ENCODE results near the gene ADGRG3. TPM values are rescaled to one million over a fixed set of nuclear protein-coding genes. Genes with fewer than 3 reads are reported as not detected.

ADGRG3 gene
- total and polyA plus RNA-seq, 2 experiments from 2014 or later = not detected

GRCh38 chr16:57645169-57645568 lies 22.9 kb upstream of the ADGRG3 start:
- H3K4me1 ChIP-seq (ENCODE audit: insufficient read depth) = no peaks in the 10 kb centered on the region
- H3K9me3 Mint-ChIP-seq = no peaks in the 10 kb centered on the region
- H3K27ac Mint-ChIP-seq = no peak overlapping the region
- H3K4me2 ChIP-seq = no peak overlapping the region
- H3F3A ChIP-seq (replicated peaks; ENCODE audit: low read depth) = no peaks in the 10 kb centered on the region
- no peaks in the 10 kb centered on the region for H3K4me1 Mint-ChIP-seq
- no peaks in the 10 kb centered on the region for H3K36me3 Mint-ChIP-seq (ENCODE audit: low read depth)
- no peaks in the 10 kb centered on the region for H3K9me2 ChIP-seq (ENCODE audit: insufficient read depth)
- no peaks in the 10 kb centered on the region; the same call in 1 of the 2 replicates for H4K20me1 ChIP-seq (replicated peaks; ENCODE audit: insufficient read depth)
- peaks cover 10% of the 10 kb centered on the region for H3K27me3 Mint-ChIP-seq (ENCODE audit: insufficient read depth, low read depth, poor library complexity)
- DNase-seq (ENCODE audit: low spot score) (no peak), ATAC-seq (no peak)
- H3K4me3 Mint-ChIP-seq = no peak overlapping the region
- no peaks in the 10 kb centered on the region for H3K27me3 ChIP-seq (ENCODE audit: insufficient read depth)
- H3K36me3 ChIP-seq (ENCODE audit: insufficient read depth) = no peaks in the 10 kb centered on the region
- no peak overlapping the region for H3K4me3 ChIP-seq
- no peak overlapping the region for H2AFZ ChIP-seq
- TF ChIP-seq STAT1 (IDR thresholded peaks at IDR 0.05; ENCODE audit: unreplicated experiment) (no peak), CTCF (conservative IDR thresholded peaks at IDR 0.05; ENCODE audit: low read depth in 2 of 2) (no peak), JUNB (IDR thresholded peaks at IDR 0.05; ENCODE audit: unreplicated experiment) (no peak), POLR2AphosphoS5 (IDR thresholded peaks at IDR 0.05; ENCODE audit: low read depth) (no peak), ZNF114 (CRISPR knock-in tag; IDR thresholded peaks at IDR 0.05) (no peak), NANOG (IDR thresholded peaks at IDR 0.05; ENCODE audit: borderline replicate concordance) (no peak), ETS1 (IDR thresholded peaks at IDR 0.05) (no peak), ZNF462 (CRISPR knock-in tag; IDR thresholded peaks at IDR 0.05) (no peak), EZH2phosphoT487 (IDR thresholded peaks at IDR 0.05; ENCODE audit: unreplicated experiment) (no peak), ZNF331 (CRISPR knock-in tag; IDR thresholded peaks at IDR 0.05; ENCODE audit: low read depth) (no peak), REST (IDR thresholded peaks at IDR 0.05; ENCODE audit: unreplicated experiment) (no peak), CREB1 (CRISPR knock-in tag; IDR thresholded peaks at IDR 0.05; ENCODE audit: low read depth) (no peak), EZH2 (IDR thresholded peaks at IDR 0.05; ENCODE audit: low read depth, unreplicated experiment) (no peak)
- no peaks in the 10 kb centered on the region for H3K79me2 ChIP-seq (replicated peaks; ENCODE audit: insufficient read depth)
- no peak overlapping the region for H3K27ac ChIP-seq (ENCODE audit: low read depth)

All from GM23338 (cell line).